ENCODE measurements around the gene MVB12B. TPM values are rescaled to one million over a fixed set of nuclear protein-coding genes. Genes with fewer than 3 reads are reported as not detected.

MVB12B gene
- total RNA-seq, 2 donors from 2014 or later, result 5.9 to 8.7 TPM

DNA sequence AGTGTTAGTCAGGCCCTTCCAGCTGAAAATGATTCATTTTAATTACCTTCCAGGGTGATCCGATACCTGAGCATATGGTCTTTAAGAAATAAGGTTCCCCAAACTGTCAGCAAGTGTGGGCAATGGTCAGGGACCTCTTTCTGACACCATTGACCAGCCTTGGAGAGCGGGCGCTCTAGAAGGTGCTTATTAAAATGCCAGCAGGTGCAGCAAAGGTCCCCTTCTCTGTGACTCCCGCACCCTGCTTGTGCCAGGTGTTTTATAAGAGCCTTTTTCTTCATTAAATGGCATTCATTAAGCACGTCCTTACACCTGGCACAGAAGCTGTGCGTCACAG, 85.3 kb downstream of the MVB12B start:
- TF ChIP-seq, protein P1, sequence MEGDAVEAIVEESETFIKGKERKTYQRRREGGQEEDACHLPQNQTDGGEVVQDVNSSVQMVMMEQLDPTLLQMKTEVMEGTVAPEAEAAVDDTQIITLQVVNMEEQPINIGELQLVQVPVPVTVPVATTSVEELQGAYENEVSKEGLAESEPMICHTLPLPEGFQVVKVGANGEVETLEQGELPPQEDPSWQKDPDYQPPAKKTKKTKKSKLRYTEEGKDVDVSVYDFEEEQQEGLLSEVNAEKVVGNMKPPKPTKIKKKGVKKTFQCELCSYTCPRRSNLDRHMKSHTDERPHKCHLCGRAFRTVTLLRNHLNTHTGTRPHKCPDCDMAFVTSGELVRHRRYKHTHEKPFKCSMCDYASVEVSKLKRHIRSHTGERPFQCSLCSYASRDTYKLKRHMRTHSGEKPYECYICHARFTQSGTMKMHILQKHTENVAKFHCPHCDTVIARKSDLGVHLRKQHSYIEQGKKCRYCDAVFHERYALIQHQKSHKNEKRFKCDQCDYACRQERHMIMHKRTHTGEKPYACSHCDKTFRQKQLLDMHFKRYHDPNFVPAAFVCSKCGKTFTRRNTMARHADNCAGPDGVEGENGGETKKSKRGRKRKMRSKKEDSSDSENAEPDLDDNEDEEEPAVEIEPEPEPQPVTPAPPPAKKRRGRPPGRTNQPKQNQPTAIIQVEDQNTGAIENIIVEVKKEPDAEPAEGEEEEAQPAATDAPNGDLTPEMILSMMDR (IDR thresholded peaks at IDR 0.05), result no peak
- H3K27me3 ChIP-seq, result no peaks in the 10 kb centered on the region
- no peaks in the 10 kb centered on the region for H3K36me3 ChIP-seq
- H3K4me3 ChIP-seq, result no peak overlapping the region
- H3K9me3 ChIP-seq, result no peaks in the 10 kb centered on the region
- peaks cover 0 to 5% of the 10 kb centered on the region in 2 donors for H3K4me1 ChIP-seq
- DNase-seq (ENCODE audit: low spot score), result no peak
- no peak overlapping the region for H3K27ac ChIP-seq

DNA sequence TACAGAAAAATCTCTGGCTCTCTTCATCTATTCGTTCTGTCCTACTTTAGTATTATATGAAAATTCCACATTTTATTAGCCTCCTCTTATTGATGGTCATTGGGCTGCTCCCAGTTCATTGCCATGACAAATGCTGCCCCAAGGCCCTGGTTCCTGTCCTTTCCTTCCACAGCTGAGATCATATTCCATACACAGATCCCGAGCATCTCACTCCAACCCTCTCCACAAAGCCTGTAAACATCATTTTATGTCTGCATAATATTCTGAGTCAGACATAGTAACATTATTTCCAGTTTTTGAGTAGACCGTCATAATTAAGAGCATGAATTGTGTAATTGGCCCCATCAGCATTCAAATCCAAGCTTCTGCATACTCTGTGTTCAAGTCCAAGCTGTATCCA, 86.3 kb downstream of the MVB12B start:
- Histone ChIP-seq H3K4me3 (no peak overlapping the region), H3K9me3 (no peaks in the 10 kb centered on the region), H3K27me3 (no peaks in the 10 kb centered on the region), H3K4me1 (no peaks in the 10 kb centered on the region), H3K36me3 (no peaks in the 10 kb centered on the region), H3K27ac (no peak overlapping the region)
- no peak for DNase-seq (ENCODE audit: low spot score)
- TF ChIP-seq, protein P1 (IDR thresholded peaks at IDR 0.05), result no peak

DNA sequence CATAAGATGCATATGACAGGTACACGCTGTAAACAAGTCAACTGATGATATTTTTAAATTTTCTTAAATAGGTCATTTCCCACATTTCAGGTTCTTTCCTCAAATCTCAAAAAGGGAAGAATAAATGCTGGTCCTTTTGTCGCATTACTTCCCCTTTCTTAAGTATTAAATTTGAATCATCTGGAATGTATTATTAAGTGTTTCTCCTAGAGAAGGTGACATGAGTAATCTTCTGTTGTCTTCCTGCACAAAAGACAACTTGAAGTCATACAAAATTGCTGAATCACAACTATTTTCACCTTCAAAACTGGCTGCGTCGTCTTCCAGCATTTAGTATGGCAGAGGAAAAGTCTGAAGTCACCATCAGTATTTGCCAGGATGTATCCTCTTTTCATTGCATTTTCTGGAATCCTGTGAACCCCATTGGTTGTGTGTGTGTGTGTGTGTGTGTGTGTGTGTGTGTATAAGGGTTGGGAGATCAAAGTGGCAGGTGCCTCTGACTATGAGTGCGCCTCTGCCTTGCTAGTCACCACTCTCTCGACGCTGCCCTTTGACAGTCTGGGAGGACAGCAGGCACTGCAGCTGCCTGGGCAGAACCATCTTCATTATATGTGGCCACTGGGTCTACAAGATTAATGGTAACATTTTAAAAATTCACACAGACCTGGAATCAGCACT, 86.9 kb downstream of the MVB12B start:
- Histone ChIP-seq H3K4me1 (no peaks in the 10 kb centered on the region), H3K27me3 (no peaks in the 10 kb centered on the region), H3K4me3 (no peak overlapping the region), H3K36me3 (no peaks in the 10 kb centered on the region), H3K9me3 (no peaks in the 10 kb centered on the region), H3K27ac (no peak overlapping the region)
- DNase-seq (ENCODE audit: low spot score), result no peak
- TF ChIP-seq, protein P1 (IDR thresholded peaks at IDR 0.05), result no peak

DNA sequence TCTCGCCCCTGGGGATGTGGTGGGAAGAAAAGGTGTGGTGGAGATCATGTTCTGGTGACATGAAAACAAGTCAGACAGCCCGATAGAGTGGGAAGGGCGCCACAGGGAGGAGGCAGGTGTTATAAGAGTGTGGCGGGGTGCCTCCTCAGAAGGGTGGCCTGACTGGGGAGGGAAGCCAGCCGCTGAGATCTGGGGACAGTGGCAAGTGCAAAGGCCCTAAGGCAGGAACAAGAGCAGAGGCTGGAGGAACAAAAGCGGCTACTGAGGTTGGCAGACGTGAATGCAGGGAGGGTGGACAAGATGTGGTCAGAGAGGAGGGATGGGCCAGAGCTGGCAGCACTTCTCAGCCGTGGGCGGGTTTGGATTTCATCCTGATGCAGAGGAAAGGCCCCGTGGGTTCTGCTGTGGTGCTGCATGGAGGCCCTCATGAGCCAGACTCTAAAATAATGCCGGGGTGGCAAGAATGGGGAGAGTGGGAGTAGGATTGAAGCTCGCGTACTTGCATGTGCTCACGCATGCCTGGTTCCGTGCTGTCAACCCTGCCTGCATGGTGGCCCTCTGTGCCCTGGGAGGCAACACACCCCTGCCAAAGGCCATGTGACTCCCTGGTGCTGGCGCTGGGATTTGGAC, 89.2 kb downstream of the MVB12B start:
- H3K36me3 ChIP-seq, result no peaks in the 10 kb centered on the region
- H3K27me3 ChIP-seq, result no peaks in the 10 kb centered on the region
- H3K4me3 ChIP-seq, result no peak overlapping the region
- TF ChIP-seq, protein P1 (IDR thresholded peaks at IDR 0.05), result no peak
- H3K9me3 ChIP-seq, result no peaks in the 10 kb centered on the region
- DNase-seq (ENCODE audit: low spot score), result no peak
- H3K27ac ChIP-seq, result no peak overlapping the region
- no peaks in the 10 kb centered on the region for H3K4me1 ChIP-seq

DNA sequence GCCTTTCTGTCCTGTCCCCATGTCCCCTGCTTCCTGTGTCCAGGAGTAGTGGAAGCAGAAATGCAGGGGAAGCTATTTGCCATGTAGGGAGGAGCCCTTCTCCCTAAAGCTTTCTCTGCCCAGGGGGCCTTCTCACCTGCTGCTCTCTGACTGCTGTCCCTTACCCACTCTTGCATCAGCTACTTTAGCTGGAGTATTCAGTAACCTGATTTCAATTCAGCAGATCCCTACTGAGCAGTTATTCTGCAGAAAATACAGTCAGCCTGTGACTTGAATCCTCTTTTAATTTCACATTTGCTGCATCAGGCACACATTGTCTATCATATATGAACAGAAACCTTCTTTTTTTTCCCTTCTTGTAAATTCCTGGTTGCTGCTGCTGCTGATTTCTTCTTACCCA, 90.4 kb downstream of the MVB12B start:
- DNase-seq (ENCODE audit: low spot score), result no peak
- Histone ChIP-seq H3K9me3 (no peaks in the 10 kb centered on the region), H3K36me3 (no peaks in the 10 kb centered on the region), H3K27me3 (no peaks in the 10 kb centered on the region), H3K27ac (no peak overlapping the region), H3K4me1 (no peaks in the 10 kb centered on the region), H3K4me3 (no peak overlapping the region)
- TF ChIP-seq, protein P1 (IDR thresholded peaks at IDR 0.05), result no peak

DNA sequence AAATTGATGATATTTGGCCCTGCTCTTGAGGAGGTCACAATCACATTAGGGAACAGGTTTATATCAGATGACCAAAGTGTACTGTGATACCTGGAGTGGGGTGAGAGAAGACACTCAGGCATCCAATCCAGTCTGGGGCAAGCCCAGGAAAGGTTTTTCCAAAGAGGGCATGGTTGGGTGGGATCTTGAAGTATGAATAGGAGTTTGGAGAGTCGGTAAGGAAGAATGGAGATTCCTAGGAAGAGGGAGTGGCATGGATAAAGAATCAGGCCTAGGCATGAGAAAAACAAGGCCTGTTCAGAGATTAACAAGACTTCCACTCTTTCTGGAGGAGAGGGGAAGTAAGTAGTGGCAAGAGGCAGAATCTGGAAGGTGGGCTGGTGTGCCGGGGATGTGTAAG, 91.1 kb downstream of the MVB12B start:
- no peaks in the 10 kb centered on the region for H3K27me3 ChIP-seq
- H3K4me1 ChIP-seq, result no peaks in the 10 kb centered on the region
- no peak overlapping the region for H3K27ac ChIP-seq
- no peaks in the 10 kb centered on the region for H3K9me3 ChIP-seq
- no peak overlapping the region for H3K4me3 ChIP-seq
- no peak for DNase-seq (ENCODE audit: low spot score)
- TF ChIP-seq, protein P1 (IDR thresholded peaks at IDR 0.05), result no peak
- H3K36me3 ChIP-seq, result no peaks in the 10 kb centered on the region
